CD4-positive, alpha-beta T cell (primary cell): ENCODE results near the gene SHC4. TPM values are rescaled to one million over a fixed set of nuclear protein-coding genes. Genes with fewer than 3 reads are reported as not detected.

Source experiments
- ATAC-seq: fragments of 200-7000 bp; cut with Tn5 transposase; one replicate; pipeline ENCODE4 v1.10.0; 2022; ENCODE audit warnings: mild to moderate bottlenecking; ENCODE audit not compliant: poor library complexity
- CTCF ChIA-PET: fragments of 350-600 bp; sonication (Branson Sonifier 250); formaldehyde crosslinking; loops from one replicate; lab custom pipeline; 2021; ENCODE audit warnings: antibody characterized with exemption, inconsistent platforms; lab: Charles Lee
- POLR2A ChIA-PET: fragments of 350-600 bp; sonication (Branson Sonifier 250); formaldehyde crosslinking; loops from one replicate; lab custom pipeline; 2021; ENCODE audit warnings: antibody characterized with exemption, inconsistent platforms; lab: Charles Lee
- DNase-seq, 14 experiments: peaks; one replicate each; pipeline ENCODE4 v3.0.0-alpha.2; 2013 to 2020; ENCODE audit warnings: mixed read lengths in 2 of 14
- H3K27ac ChIP-seq, 2 donors: one replicate each; pipeline versions ENCODE4 v1.5.1 to v1.7.0; 2013; ENCODE audit warnings: low read length in 2 of 2, low read depth in 1 of 2, mild to moderate bottlenecking in 1 of 2
- H3K27me3 ChIP-seq, 2 experiments: 1 replicate in 1 of 2; 2 replicates in 1 of 2; pipeline versions ENCODE4 v1.6.1 to v1.7.0; 2013; ENCODE audit warnings: low read length in 2 of 2, control low read depth in 1 of 2, mild to moderate bottlenecking in 1 of 2, moderate library complexity in 1 of 2; ENCODE audit not compliant: insufficient read depth in 2 of 2, control insufficient read depth in 1 of 2
- H3K36me3 ChIP-seq: one replicate; pipeline ENCODE4 v1.6.1; 2013; ENCODE audit warnings: low read length, control low read depth; ENCODE audit not compliant: insufficient read depth
- H3K4me1 ChIP-seq: one replicate; pipeline ENCODE4 v1.6.1; 2013; ENCODE audit warnings: low read length, control low read depth; ENCODE audit not compliant: insufficient read depth
- H3K4me3 ChIP-seq: one replicate; pipeline ENCODE4 v1.5.1; 2013; ENCODE audit warnings: mild to moderate bottlenecking, low read length, moderate library complexity
- H3K9me3 ChIP-seq, 2 experiments: 1 replicate in 1 of 2; 2 replicates in 1 of 2; pipeline versions ENCODE4 v1.6.1 to v1.7.0; 2013; ENCODE audit warnings: low read length in 2 of 2, mild to moderate bottlenecking in 2 of 2, control low read depth in 1 of 2, moderate library complexity in 1 of 2; ENCODE audit not compliant: control insufficient read depth in 1 of 2, insufficient read depth in 1 of 2
- H3K27ac Mint-ChIP-seq: one replicate; pipeline ENCODE4 v1.8.0; 2020; ENCODE audit warnings: mixed read lengths
- H3K27me3 Mint-ChIP-seq: one replicate; pipeline ENCODE4 v1.8.0; 2021; ENCODE audit warnings: mixed read lengths
- H3K36me3 Mint-ChIP-seq: one replicate; pipeline ENCODE4 v1.8.0; 2021; ENCODE audit warnings: low read depth, mixed read lengths
- H3K4me1 Mint-ChIP-seq: one replicate; pipeline ENCODE4 v1.8.0; 2021; ENCODE audit warnings: low read depth, mixed read lengths
- H3K4me3 Mint-ChIP-seq: one replicate; pipeline ENCODE4 v1.8.0; 2020; ENCODE audit warnings: mild to moderate bottlenecking, mixed read lengths
- H3K9me3 Mint-ChIP-seq: one replicate; pipeline ENCODE4 v1.8.0; 2020; ENCODE audit warnings: mixed read lengths
- CTCF ChIP-seq: fragments of 200-600 bp; IDR thresholded peaks from one replicate; pipeline ENCODE4 v1.8.0; 2022; ENCODE audit warnings: antibody characterized with exemption, mild to moderate bottlenecking
- intact Hi-C, 2 experiments: fragments of 100-400 bp; cut with DNase I in 1 of 2; cut with micrococcal nuclease in 1 of 2; formaldehyde crosslinking; loops; one replicate each; pipeline versions ENCODE4 v1.15.1 to v1.9.0; 2023 to 2025; cut with DNase I, micrococcal nuclease
- total RNA-seq, 174 experiments: library from RNA in 2 of 174; stranded (reverse) in 2 of 174; gene quantifications; one replicate each; pipeline ENCODE4 v1.2.3 and lab custom pipeline; 2021 to 2026

Gene SHC4
- total RNA-seq, 2 experiments from 2014 or later: not detected

DNA sequence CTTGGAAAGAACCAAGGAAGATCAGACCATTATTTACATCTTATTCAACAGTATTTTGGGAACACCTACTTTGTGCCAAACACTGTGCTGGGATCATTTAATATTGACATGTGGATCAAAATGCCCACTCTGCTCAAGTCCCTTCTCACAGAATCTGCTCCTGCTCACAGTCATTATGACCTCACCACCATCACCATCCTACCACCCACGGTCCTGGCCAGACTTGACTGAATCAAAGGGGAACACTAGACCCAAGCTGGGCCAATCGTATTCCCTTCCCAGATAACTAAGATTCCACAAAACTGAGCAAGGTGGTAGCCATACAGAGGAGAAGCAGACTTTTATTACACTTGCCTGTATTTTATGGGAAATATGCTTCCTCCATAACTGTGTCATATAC lies 149.4 kb downstream of the SHC4 start:
- H3K27ac Mint-ChIP-seq: no peak overlapping the region
- H3K27me3 Mint-ChIP-seq: peaks cover 5% of the 10 kb centered on the region
- intact Hi-C loops: loop anchor here (5.0 to 10.0 kb wide), 5 partner anchors 233 to 1541 kb away; partner anchors contain the start of genes COPS2 (in 1 of the 2), DUT (in 1 of the 2), GABPB1 (in 1 of the 2) and GALK2 (in 1 of the 2)
- H3K27ac ChIP-seq: no peak overlapping the region
- no peak overlapping the region for H3K4me3 Mint-ChIP-seq
- peaks cover 17% of the 10 kb centered on the region for H3K4me1 ChIP-seq
- no peak overlapping the region for H3K4me3 ChIP-seq
- ChIA-PET CTCF (no interaction called here), POLR2A (interaction anchor here (0.6 kb wide), 1 partner anchor 103 kb away, joined by 5 read pairs; no protein-coding TSS in a partner anchor)
- DNase-seq (no peak), ATAC-seq (no peak)
- peaks cover 7% of the 10 kb centered on the region for H3K36me3 Mint-ChIP-seq
- H3K9me3 ChIP-seq: no peaks in the 10 kb centered on the region
- no peaks in the 10 kb centered on the region for H3K36me3 ChIP-seq
- H3K27me3 ChIP-seq: no peaks in the 10 kb centered on the region
- peaks cover 22% of the 10 kb centered on the region for H3K4me1 Mint-ChIP-seq
- TF ChIP-seq CTCF: no peak
- H3K9me3 Mint-ChIP-seq: no peaks in the 10 kb centered on the region

- no peak for TF ChIP-seq CTCF
- POLR2A ChIA-PET: interaction anchor here (0.6 to 3.0 kb wide), 12 partner anchors 10 to 1543 kb away, joined by 3 to 32 read pairs (median 4); partner anchors contain the start of genes COPS2, DTWD1, EID1 and FAM227B
- H3K4me1 Mint-ChIP-seq: peaks cover 34% of the 10 kb centered on the region
- H3K9me3 Mint-ChIP-seq: no peaks in the 10 kb centered on the region
- CTCF ChIA-PET: interaction anchor here (1.0 to 1.8 kb wide), 2 partner anchors 11 to 50 kb away, joined by 5 to 6 read pairs; no protein-coding TSS in a partner anchor
- Histone ChIP-seq H3K4me3 (peak overlapping the region; percentile 95), H3K4me1 (peaks cover 17% of the 10 kb centered on the region), H3K27me3 (no peaks in the 10 kb centered on the region), H3K36me3 (no peaks in the 10 kb centered on the region), H3K9me3 (no peaks in the 10 kb centered on the region), H3K27ac (no peak overlapping the region)
- ATAC-seq (peak; percentile 1), DNase-seq (peak in 1 of 14 experiments; percentile 9)
- H3K27ac Mint-ChIP-seq: peak overlapping the region; percentile 74
- no peaks in the 10 kb centered on the region for H3K27me3 Mint-ChIP-seq
- H3K4me3 Mint-ChIP-seq: peak overlapping the region; percentile 85
- peaks cover 7% of the 10 kb centered on the region for H3K36me3 Mint-ChIP-seq
- intact Hi-C loops: loop anchor here (2.0 to 10.0 kb wide), 8 partner anchors 67 to 1543 kb away; partner anchors contain the start of genes COPS2 (in 2 of the 2), EID1 (in 2 of the 2), DTWD1 (in 1 of the 2) and DUT (in 1 of the 2)
Measured at GRCh38 chr15:48811325-48811958, 152.3 kb downstream of the SHC4 start.

DNA sequence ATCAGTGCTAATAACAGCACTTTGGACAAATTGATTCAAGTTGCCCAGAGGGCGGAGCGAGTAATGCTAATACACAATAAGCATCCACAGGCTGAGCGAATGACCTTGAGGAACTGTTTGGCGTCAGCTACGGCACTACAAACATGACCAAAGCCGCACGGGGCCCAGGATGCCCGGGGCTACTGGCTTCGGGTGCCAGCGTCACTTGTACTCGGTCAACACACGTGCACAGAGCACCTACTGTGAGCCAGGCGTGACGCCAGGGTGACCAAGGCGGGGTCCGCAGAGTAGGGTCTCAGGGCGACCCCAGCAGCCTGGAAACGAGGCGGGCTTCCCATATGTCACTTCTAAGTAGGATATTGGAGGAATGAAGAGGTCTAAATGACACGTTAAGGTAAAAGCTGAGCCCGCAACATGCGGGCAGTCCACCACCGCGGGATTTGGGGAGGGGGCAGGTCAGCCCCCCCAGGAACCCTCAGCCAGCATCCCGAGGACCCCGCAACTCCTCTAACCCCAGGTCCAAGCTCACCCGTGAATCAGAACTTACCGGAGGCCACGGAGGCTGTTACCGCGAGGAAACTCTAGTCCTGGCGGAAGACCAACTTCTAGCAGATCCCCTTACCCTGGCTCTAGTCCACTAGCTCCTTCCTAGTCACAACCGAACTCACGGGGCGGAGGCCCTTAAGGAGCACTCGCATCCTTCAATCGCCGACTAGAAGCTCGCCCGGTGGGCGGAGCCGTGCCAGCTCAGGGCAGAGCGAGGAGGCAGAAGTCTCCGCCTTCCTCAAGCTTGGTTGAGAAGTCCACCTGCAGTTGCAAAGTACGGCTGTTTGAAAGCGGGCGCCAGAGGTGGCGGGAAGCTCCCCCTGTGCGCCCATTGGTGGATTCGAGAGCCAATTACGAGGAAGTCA lies 153.1 kb downstream of the SHC4 start, which contains the start of gene CEP152:
Gene CEP152, minus strand, starts transcription at position 656 of the 911 bp plus-strand sequence. CDS start 5,420 bp downstream, outside the sequence.
- peak; percentile 96 for ATAC-seq
- CTCF ChIA-PET: interaction anchor here (0.6 to 1.8 kb wide), 3 partner anchors 10 to 1341 kb away, joined by 3 to 6 read pairs (median 5); no protein-coding TSS in a partner anchor

More for the DNA sequence above, 153.1 kb downstream of the SHC4 start, which contains the start of gene CEP152:
- H3K27ac ChIP-seq: peak within 1 kb of the TSS in 1 of 2 donors; percentile 43
- Mint-ChIP-seq H3K27me3 (no peaks in the 10 kb centered on the region), H3K27ac (peak within 1 kb of the TSS; percentile 74), H3K4me1 (peaks cover 41% of the 10 kb centered on the region), H3K4me3 (peak within 1 kb of the TSS; percentile 85), H3K9me3 (no peaks in the 10 kb centered on the region), H3K36me3 (peaks cover 7% of the 10 kb centered on the region)
- no peaks in the 10 kb centered on the region for H3K36me3 ChIP-seq
- TF ChIP-seq CTCF: no peak
- intact Hi-C loops: loop anchor here (2.0 to 10.0 kb wide), 8 partner anchors 68 to 1544 kb away; partner anchors contain the start of genes COPS2 (in 2 of the 2), EID1 (in 2 of the 2), DTWD1 (in 1 of the 2) and DUT (in 1 of the 2)
- DNase-seq: peak; percentile 95 to 99 (median 98)
- peak within 1 kb of the TSS; percentile 95 for H3K4me3 ChIP-seq
- no peaks in the 10 kb centered on the region for H3K27me3 ChIP-seq
- POLR2A ChIA-PET: interaction anchor here (0.6 to 3.0 kb wide), 12 partner anchors 10 to 1544 kb away, joined by 3 to 32 read pairs (median 4); partner anchors contain the start of genes COPS2, DTWD1, EID1 and FAM227B
- peaks cover 17% of the 10 kb centered on the region for H3K4me1 ChIP-seq
- H3K9me3 ChIP-seq: no peaks in the 10 kb centered on the region
